ENCODE results near the gene GALNT10.

- TF ChIP-seq ZFP36 (IDR thresholded peaks at IDR 0.05; ENCODE audit: borderline replicate concordance, partially characterized antibody) (no peak), POLR2A (IDR thresholded peaks at IDR 0.05; ENCODE audit: low read length) (no peak), HEYL (CRISPR knock-in tag; IDR thresholded peaks at IDR 0.05) (no peak), CEBPB (IDR thresholded peaks at IDR 0.05) (no peak)
- TF ChIP-seq, protein P1, sequence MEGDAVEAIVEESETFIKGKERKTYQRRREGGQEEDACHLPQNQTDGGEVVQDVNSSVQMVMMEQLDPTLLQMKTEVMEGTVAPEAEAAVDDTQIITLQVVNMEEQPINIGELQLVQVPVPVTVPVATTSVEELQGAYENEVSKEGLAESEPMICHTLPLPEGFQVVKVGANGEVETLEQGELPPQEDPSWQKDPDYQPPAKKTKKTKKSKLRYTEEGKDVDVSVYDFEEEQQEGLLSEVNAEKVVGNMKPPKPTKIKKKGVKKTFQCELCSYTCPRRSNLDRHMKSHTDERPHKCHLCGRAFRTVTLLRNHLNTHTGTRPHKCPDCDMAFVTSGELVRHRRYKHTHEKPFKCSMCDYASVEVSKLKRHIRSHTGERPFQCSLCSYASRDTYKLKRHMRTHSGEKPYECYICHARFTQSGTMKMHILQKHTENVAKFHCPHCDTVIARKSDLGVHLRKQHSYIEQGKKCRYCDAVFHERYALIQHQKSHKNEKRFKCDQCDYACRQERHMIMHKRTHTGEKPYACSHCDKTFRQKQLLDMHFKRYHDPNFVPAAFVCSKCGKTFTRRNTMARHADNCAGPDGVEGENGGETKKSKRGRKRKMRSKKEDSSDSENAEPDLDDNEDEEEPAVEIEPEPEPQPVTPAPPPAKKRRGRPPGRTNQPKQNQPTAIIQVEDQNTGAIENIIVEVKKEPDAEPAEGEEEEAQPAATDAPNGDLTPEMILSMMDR (IDR thresholded peaks at IDR 0.05): no peak
- TF ChIP-seq, protein P2, sequence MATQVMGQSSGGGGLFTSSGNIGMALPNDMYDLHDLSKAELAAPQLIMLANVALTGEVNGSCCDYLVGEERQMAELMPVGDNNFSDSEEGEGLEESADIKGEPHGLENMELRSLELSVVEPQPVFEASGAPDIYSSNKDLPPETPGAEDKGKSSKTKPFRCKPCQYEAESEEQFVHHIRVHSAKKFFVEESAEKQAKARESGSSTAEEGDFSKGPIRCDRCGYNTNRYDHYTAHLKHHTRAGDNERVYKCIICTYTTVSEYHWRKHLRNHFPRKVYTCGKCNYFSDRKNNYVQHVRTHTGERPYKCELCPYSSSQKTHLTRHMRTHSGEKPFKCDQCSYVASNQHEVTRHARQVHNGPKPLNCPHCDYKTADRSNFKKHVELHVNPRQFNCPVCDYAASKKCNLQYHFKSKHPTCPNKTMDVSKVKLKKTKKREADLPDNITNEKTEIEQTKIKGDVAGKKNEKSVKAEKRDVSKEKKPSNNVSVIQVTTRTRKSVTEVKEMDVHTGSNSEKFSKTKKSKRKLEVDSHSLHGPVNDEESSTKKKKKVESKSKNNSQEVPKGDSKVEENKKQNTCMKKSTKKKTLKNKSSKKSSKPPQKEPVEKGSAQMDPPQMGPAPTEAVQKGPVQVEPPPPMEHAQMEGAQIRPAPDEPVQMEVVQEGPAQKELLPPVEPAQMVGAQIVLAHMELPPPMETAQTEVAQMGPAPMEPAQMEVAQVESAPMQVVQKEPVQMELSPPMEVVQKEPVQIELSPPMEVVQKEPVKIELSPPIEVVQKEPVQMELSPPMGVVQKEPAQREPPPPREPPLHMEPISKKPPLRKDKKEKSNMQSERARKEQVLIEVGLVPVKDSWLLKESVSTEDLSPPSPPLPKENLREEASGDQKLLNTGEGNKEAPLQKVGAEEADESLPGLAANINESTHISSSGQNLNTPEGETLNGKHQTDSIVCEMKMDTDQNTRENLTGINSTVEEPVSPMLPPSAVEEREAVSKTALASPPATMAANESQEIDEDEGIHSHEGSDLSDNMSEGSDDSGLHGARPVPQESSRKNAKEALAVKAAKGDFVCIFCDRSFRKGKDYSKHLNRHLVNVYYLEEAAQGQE (IDR thresholded peaks at IDR 0.05): no peak
Observed at GRCh38 chr5:154356958-154357357, 166.4 kb downstream of the GALNT10 start.
